ENCODE results near the gene RAB3A.

RAB3A gene

DNA sequence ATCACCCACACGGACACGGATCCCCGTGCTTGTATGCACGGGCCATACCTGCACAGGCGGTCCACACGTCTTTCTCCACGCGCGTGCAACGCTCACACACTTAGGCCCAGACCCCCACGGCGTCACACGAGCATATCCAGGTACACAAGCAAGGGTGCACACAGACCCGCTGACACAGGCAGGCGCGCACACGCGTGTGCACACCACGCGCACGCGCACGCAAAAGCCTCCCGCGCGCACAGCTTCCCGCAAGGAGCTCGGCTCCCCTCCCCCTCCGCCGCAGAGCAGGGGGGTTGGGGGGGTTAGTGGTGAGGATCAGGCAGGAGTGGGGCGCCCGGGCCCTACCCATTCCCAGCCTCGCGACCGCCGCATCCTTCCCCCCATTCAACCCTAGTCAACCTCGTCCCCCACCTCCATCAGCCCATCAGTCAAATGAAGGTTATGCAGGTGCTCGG lies 407 bp downstream of the RAB3A start:
- no peak for DNase-seq
- in situ Hi-C loops (cut with MboI; ENCODE audit: low pct_unique_long_range_greater_than_20kb, low sequenced_read_pairs) = no loop called here

DNA sequence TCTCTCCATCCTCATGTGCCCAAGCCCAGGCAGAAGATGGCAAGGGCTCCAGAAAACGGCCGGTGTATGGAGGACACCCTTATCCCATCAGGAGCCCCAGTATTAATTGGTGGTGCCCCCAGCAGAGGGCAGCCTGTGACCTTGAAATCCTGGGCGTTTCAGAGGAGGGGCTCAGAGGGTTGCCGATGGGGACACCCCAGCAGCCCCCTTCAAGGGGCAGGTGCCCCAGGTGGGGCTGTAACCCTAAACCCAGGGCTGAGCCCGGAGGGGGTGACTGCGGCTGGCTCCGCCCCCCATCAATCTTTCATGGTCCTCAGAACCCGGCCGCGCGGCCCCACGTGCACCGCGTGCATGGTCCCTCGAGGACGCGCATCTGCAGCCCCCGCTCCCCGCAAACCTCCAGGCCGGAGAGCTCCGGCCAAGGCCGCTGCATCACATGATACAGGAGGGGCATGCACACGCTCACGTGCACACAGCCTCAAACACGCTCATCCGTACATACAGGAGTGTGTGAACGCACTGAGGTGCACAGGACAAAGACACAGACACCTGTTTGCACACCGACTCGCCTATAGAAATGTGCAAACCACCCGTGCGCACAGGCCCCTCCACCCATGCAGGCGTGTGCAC lies 949 bp downstream of the RAB3A start:
- DNase-seq = peak; percentile 49

GRCh38 chr19:18202397-18202777 lies 1.5 kb downstream of the RAB3A start:
- in situ Hi-C loops (cut with MboI; ENCODE audit: low pct_unique_long_range_greater_than_20kb, low sequenced_read_pairs) = no loop called here
- no peak for DNase-seq

More for the DNA sequence above, 949 bp downstream of the RAB3A start:
- in situ Hi-C loops (cut with MboI; ENCODE audit: low pct_unique_long_range_greater_than_20kb, low sequenced_read_pairs) = no loop called here

DNA sequence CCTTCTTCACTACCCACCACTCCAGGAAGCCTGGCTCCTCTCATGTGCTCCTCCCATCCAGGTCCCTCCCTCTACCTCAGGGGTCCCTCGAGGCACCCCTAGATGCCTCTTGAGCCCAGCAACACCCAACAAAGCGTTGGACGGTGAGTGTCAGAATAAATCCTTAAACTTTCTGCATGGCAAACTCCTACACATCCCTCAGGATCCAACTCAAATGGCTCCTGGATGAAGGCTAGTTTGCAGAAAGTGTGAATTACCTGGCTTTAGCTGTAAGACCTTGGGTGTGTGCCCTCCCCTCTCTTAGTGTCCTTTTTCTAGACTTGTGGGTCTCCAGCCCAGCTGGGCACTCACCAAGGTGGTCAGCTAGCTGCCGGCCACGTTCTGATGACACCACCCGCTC lies 5.5 kb downstream of the RAB3A start:
- DNase-seq = no peak
- in situ Hi-C loops (cut with MboI; ENCODE audit: low pct_unique_long_range_greater_than_20kb, low sequenced_read_pairs) = no loop called here

- in situ Hi-C loops (cut with MboI; ENCODE audit: low pct_unique_long_range_greater_than_20kb, low sequenced_read_pairs) = no loop called here
- DNase-seq = no peak
Observed at GRCh38 chr19:18197941-18198340, 5.9 kb downstream of the RAB3A start.

DNA sequence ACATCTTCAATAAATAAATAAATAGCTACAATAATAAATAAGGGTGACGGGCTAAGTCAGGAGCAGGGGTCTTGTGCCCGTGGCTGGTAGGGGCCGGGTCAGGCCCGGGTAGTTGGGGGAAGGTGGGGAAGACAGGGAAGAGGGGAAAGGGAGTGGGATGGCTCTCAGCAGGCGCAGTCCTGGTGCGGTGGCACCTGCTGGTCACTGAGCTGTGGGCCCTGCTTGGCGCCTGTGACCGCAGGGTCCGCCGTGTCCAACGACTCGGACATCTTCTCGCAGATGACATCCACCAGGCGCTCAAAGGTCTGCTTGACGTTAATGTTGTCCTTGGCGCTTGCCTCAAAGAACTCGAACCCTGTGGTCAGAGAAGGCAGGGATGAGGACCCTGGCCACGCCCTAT lies 6.5 kb downstream of the RAB3A start:
- DNase-seq = no peak
- in situ Hi-C loops (cut with MboI; ENCODE audit: low pct_unique_long_range_greater_than_20kb, low sequenced_read_pairs) = no loop called here

- in situ Hi-C loops (cut with MboI; ENCODE audit: low pct_unique_long_range_greater_than_20kb, low sequenced_read_pairs) = no loop called here
- no peak for DNase-seq
Observed at GRCh38 chr19:18196511-18196845, 7.4 kb downstream of the RAB3A start.

- in situ Hi-C loops (cut with MboI; ENCODE audit: low pct_unique_long_range_greater_than_20kb, low sequenced_read_pairs) = no loop called here
- DNase-seq = peak; percentile 50
Observed at GRCh38 chr19:18194554-18195238, 9.1 kb downstream of the RAB3A start.

DNA sequence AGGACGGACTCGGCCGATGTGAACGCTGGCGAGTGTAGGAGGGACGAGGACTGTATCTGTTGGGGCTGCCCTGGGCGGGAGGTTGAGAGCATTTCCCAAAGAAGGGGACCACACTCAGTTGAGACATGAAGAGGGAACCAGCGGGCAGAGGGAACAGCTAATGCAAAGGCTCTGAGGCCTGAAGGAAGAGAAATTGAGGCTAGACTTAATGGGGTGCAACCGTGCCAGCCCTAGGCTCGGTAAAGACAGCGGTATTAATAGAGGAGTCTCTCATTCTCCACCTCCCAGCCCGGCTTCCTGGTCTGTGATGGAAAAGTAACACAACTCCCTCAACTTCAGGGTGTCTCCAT lies 9.7 kb downstream of the RAB3A start:
- no peak for DNase-seq
- in situ Hi-C loops (cut with MboI; ENCODE audit: low pct_unique_long_range_greater_than_20kb, low sequenced_read_pairs) = no loop called here

DNA sequence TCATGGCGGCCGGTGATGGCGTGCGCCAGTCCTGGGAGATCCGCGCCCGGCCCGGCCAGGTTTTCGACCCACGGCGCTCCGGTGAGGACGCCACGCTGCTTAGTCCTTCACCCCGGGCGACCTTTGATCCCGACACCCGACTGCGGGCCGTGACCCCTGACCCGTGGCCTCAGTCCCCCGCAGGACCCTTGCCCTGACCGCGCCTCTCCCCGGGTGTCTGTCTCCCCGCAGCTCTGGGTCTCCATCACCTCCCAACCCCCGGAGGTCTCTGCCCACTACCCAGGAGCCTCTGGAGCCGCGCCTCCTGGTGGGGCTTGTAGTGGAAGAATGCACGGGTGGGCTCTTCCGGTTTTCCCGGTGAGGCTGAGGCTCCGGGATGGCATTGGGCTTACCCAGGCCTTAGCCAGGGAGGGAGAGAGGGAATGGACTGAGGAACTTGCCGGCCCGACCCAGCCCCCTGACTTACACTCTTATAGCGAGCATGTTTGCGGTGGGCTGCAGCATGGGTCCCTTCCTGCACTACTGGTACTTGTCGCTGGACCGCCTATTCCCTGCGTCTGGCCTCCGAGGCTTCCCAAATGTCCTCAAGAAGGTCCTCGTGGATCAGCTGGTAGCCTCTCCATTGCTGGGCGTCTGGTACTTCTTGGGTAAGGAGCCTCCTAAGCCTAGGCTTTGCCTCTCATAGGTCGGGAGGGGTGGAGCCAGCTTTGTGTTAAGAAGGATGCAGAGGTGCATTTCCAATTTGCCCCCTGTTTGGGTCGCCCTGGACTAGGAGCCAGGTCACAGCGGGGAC lies 10.3 kb downstream of the RAB3A start:
- in situ Hi-C loops (cut with MboI; ENCODE audit: low pct_unique_long_range_greater_than_20kb, low sequenced_read_pairs) = no loop called here
- peak; percentile 23 for DNase-seq

DNA sequence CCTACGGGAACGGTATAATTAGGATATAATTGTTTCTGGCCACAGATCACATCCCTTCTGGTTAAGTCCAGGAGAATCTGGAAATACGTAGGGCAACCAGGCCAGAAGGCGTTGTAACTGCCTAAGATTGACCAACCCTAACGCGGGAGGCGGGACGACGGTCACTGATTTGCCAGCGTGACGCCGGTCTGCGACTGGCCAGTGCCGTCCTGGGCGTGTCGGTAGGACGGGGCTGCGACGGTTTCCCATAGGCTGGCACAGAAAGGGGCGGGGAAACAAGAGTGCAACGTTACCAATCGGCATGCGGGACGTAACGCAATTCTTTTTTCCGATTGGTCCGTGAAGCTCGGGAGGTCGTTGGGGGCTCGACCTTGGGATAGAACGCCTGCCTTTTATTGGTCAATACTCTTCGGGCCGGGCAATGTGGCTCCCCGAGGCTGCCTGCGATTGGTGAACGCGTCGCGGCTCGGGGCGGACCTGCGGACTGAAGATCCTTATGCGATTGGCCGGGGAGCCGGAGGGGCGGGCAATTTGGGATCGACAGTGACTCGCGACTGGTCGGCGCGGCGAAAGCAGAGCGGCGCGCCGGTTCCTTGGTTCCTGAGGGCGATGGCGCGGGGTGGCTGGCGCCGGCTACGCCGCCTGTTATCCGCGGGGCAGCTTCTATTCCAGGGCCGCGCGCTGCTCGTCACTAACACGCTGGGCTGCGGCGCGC lies 11.0 kb downstream of the RAB3A start, which contains the start of gene MPV17L2:
MPV17L2 (plus strand) TSS at position 546 of the 715 bp plus-strand sequence; CDS start at position 610, 64 bp downstream.
- peak; percentile 100 for DNase-seq
- in situ Hi-C loops (cut with MboI; ENCODE audit: low pct_unique_long_range_greater_than_20kb, low sequenced_read_pairs) = no loop called here

GRCh38 chr19:18191640-18192062 lies 12.2 kb downstream of the RAB3A start:
- DNase-seq = no peak
- in situ Hi-C loops (cut with MboI; ENCODE audit: low pct_unique_long_range_greater_than_20kb, low sequenced_read_pairs) = no loop called here

DNA sequence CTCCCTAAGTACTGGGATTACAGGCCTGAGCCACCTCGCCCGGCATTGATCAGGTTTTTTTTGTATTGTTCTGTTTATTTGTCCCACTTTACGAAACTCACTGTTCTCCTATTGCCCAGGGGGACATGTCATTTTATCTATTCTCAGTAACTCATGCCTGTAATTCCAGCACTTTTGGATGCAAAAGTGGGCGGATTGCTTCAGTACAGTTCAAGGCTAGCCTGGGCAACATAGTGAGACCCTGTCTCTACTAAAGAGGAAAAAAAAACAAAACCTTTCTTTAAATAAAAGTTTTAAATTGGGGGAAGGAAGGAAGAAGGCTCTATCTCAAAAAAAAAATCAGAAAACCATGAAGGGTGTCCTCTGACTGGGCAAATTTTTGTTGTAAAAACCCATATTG lies 13.6 kb downstream of the RAB3A start:
- in situ Hi-C loops (cut with MboI; ENCODE audit: low pct_unique_long_range_greater_than_20kb, low sequenced_read_pairs) = no loop called here
- no peak for DNase-seq

DNA sequence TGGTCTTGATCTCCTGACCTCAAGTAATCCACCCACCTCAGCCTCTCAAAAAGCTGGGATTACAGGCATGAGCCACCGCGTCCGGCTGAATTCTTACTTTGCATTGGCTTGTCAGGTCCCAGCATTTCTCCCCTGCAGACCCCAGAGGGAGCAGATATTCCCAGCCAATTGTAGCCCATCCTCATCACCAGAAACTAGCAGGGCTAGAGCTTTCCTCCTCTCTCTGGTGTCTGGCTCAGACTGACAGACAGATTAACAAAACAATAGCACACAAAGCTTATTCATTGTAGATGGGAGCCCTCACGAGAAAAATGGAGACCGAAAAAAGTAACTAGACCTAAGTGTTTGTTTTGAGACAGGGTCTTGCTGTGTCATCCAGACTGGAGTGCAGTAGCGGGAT lies 18.3 kb downstream of the RAB3A start:
- in situ Hi-C loops (cut with MboI; ENCODE audit: low pct_unique_long_range_greater_than_20kb, low sequenced_read_pairs) = no loop called here
- DNase-seq = no peak

GRCh38 chr19:18183529-18183928 lies 20.3 kb downstream of the RAB3A start:
- in situ Hi-C loops (cut with MboI; ENCODE audit: low pct_unique_long_range_greater_than_20kb, low sequenced_read_pairs) = no loop called here
- DNase-seq = no peak

DNA sequence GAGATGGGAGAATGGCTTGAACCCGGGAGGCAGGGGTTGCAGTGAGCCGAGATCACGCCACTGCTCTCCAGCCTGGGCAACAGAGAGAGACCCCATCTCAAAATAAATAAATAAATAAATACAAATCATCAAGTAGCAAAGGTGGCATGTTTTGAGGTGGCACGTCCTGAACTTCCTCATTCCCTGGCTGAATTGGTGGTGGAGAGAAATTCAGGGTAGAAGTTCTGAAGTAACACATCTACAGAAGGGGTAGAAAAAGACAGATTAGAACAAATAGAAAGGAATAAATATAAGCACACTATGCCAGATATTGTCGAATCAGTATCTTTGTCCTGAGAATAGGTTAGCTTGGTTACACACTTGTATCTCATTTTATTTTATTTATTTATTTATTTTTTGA lies 23.9 kb downstream of the RAB3A start:
- peak; percentile 28 for DNase-seq
- in situ Hi-C loops (cut with MboI; ENCODE audit: low pct_unique_long_range_greater_than_20kb, low sequenced_read_pairs) = no loop called here

DNA sequence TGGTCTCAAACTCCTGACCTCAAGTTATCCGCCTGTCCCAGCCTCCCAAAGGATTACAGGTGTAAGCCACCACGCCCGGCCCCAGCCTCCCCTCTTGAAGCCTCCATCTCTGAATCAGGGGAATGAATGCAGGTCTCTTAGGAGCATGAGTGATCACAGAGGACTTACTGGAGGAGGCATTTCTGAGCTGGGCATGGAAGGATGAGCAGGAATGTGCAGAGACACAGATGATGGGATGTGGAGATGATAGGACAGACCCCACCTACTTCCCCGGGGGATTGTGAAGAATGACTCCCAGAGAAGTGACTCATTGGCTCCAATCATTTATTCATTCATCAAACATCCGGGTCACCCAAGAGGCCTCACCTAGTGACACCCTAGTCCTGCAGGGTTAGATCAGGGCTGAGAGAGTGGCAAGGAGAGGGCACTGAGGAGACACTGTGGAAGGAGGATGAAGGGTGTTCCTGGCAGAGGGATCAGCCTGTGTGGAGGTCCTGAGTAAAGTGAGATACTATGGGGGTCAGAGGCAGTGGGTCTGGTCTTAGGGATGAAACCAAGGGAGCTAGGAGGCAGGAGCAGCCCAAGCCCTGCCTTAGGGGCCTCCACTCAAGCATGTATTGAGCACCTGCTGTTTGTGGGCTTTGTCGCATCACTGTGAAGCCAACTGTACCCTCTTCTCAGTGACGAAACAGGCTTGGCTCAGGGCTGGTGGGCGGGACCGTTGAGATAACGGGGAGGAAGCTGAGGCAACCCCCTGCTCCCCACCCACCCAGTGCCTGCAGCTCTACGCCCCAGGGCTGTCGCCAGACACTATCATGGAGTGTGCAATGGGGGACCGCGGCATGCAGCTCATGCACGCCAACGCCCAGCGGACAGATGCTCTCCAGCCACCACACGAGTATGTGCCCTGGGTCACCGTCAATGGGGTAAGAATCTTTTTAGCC lies 27.2 kb downstream of the RAB3A start:
- in situ Hi-C loops (cut with MboI; ENCODE audit: low pct_unique_long_range_greater_than_20kb, low sequenced_read_pairs) = no loop called here
- no peak for DNase-seq

DNA sequence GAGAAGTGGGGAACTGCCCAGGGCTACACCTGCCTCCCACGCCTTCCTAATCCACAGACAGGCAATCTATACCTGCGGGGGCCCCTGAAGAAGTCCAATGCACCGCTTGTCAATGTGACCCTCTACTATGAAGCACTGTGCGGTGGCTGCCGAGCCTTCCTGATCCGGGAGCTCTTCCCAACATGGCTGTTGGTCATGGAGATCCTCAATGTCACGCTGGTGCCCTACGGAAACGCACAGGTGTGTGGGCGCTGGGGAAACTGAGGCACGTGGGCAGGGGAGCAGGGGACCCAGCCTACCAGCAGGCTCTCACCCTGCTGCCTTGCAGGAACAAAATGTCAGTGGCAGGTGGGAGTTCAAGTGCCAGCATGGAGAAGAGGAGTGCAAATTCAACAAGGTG lies 28.9 kb downstream of the RAB3A start:
- in situ Hi-C loops (cut with MboI; ENCODE audit: low pct_unique_long_range_greater_than_20kb, low sequenced_read_pairs) = no loop called here
- DNase-seq = no peak

Data from KBM-7 (cell line).